ENCODE results near the gene RHOBTB1. TPM values are rescaled to one million over a fixed set of nuclear protein-coding genes. Genes with fewer than 3 reads are reported as not detected.
A peak's percentile ranks its signal among the peaks of the same experiment; 100 is the strongest.

RHOBTB1 gene
- total RNA-seq, 1 donor from 2014 or later, result 15.8 TPM

DNA sequence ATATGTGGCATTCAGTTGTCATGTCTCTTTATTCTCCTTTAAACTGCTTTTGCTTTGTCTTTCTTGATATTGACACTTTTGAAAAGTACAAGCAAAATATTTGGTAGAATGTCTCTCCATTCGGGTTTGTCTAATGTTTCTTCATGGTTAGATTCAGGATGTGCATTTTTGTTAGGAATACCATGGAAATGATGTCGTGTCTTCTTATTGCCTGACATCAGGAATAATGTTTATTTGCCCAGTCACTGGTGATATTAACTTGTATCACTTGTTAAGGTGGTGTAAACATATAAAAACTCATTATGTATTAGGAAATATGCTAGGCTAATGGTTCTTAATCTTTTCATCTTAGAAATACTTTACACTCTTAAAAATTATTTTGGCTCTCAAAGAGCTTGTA lies 122.3 kb downstream of the RHOBTB1 start:
- Mint-ChIP-seq H3K36me3 (ENCODE audit: low read depth) (no peaks in the 10 kb centered on the region), H3K4me3 (no peak overlapping the region), H3K4me1 (peaks cover 38% of the 10 kb centered on the region), H3K9me3 (no peaks in the 10 kb centered on the region), H3K27me3 (ENCODE audit: low read depth) (no peaks in the 10 kb centered on the region), H3K27ac (ENCODE audit: unreplicated experiment) (no peak overlapping the region)
- TF ChIP-seq, protein P1, sequence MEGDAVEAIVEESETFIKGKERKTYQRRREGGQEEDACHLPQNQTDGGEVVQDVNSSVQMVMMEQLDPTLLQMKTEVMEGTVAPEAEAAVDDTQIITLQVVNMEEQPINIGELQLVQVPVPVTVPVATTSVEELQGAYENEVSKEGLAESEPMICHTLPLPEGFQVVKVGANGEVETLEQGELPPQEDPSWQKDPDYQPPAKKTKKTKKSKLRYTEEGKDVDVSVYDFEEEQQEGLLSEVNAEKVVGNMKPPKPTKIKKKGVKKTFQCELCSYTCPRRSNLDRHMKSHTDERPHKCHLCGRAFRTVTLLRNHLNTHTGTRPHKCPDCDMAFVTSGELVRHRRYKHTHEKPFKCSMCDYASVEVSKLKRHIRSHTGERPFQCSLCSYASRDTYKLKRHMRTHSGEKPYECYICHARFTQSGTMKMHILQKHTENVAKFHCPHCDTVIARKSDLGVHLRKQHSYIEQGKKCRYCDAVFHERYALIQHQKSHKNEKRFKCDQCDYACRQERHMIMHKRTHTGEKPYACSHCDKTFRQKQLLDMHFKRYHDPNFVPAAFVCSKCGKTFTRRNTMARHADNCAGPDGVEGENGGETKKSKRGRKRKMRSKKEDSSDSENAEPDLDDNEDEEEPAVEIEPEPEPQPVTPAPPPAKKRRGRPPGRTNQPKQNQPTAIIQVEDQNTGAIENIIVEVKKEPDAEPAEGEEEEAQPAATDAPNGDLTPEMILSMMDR (conservative IDR thresholded peaks at IDR 0.05), result no peak
- DNase-seq (ENCODE audit: low read depth, low spot score), result no peak

DNA sequence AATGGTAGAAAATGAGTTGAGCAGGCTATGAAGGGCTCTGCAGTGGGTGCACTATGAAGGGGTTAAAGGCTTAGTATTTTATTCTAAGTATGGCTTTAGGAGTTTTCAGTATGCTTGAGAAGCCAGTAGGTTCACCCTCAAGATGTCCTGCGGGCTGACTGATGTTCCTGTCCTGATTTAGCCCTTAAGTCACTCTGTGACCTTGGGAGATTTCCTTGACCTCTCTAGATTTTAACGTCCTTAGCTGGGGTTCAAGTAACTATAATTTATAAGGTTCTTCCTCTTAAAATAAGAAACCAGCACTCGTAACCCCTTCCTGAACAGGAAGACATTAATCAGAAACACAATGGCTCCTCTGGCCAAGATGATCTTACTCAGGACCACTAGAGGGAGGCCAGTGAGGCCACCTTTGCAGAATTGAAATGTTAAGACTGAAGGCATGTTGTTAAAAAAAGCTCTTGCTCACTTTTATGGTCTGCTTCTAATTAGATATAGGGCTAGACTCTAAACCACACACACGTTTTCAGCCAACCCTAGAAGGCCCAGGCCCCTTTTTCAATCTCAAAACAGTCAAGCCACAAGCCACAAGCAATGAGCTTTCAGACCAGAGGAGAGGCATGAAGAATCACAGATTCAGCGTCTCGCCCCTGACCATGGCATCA lies 123.8 kb downstream of the RHOBTB1 start:
- DNase-seq (ENCODE audit: low read depth, low spot score), result no peak
- H3K9me3 Mint-ChIP-seq, result no peaks in the 10 kb centered on the region
- H3K4me1 Mint-ChIP-seq, result peaks cover 34% of the 10 kb centered on the region
- TF ChIP-seq, protein P1 (conservative IDR thresholded peaks at IDR 0.05), result peak; percentile 36
- H3K27me3 Mint-ChIP-seq (ENCODE audit: low read depth), result no peaks in the 10 kb centered on the region
- no peaks in the 10 kb centered on the region for H3K36me3 Mint-ChIP-seq (ENCODE audit: low read depth)
- H3K4me3 Mint-ChIP-seq, result no peak overlapping the region
- H3K27ac Mint-ChIP-seq (ENCODE audit: unreplicated experiment), result no peak overlapping the region

Other genes with a start within 250 kb of the RHOBTB1 start
- gene CDK1, start 165.7 kb downstream of the RHOBTB1 start, total RNA-seq, result 92.8 and 94.7 TPM in 2 replicates